Measurements from ENCODE around the gene TVP23C. TPM values are rescaled to one million over a fixed set of nuclear protein-coding genes. Genes with fewer than 3 reads are reported as not detected.
"Not testable (repeated sequence)": the region's sequence is repeated elsewhere in the genome, so short reads cannot be mapped to it uniquely, and the experiment has no call there.

TVP23C gene
- total RNA-seq, 2 experiments from 2014 or later = 8.1 to 8.2 TPM

- H3K4me1 Mint-ChIP-seq (ENCODE audit: low read depth); H3K27ac Mint-ChIP-seq; intact Hi-C loops (cut with micrococcal nuclease); H3K4me3 Mint-ChIP-seq; H3K36me3 Mint-ChIP-seq (ENCODE audit: low read depth); POLR2A ChIA-PET; H3K9me3 Mint-ChIP-seq; H3K27me3 Mint-ChIP-seq: not testable (repeated sequence)
- CTCF ChIA-PET = interaction anchor here (0.6 kb wide), 1 partner anchor 268 kb away, joined by 3 read pairs; no protein-coding TSS in a partner anchor
- TF ChIP-seq CTCF (IDR thresholded peaks at IDR 0.05) = peak; percentile 67
- DNase-seq (peak; percentile 12), ATAC-seq (peak; percentile 74)
Measured at GRCh38 chr17:15526292-15527218, 36.7 kb downstream of the TVP23C start.

- intact Hi-C loops (cut with micrococcal nuclease); H3K4me1 Mint-ChIP-seq (ENCODE audit: low read depth); DNase-seq; H3K27me3 Mint-ChIP-seq; H3K27ac Mint-ChIP-seq; H3K4me3 Mint-ChIP-seq; H3K9me3 Mint-ChIP-seq; H3K36me3 Mint-ChIP-seq (ENCODE audit: low read depth); ATAC-seq; POLR2A ChIA-PET: not testable (repeated sequence)
- CTCF ChIA-PET = interaction anchor here (0.6 kb wide), 1 partner anchor 267 kb away, joined by 3 read pairs; no protein-coding TSS in a partner anchor
Measured at GRCh38 chr17:15524990-15525985, 38.0 kb downstream of the TVP23C start.

GRCh38 chr17:15516150-15516549 lies 47.1 kb downstream of the TVP23C start:
- H3K27ac Mint-ChIP-seq = no peak overlapping the region
- ChIA-PET POLR2A (no interaction called here), CTCF (no interaction called here)
- intact Hi-C loops (cut with micrococcal nuclease) = no loop called here
- no peak for TF ChIP-seq CTCF (IDR thresholded peaks at IDR 0.05)
- no peak for DNase-seq
- no peak for ATAC-seq
- H3K4me3 Mint-ChIP-seq = no peak overlapping the region
- H3K27me3 Mint-ChIP-seq = no peaks in the 10 kb centered on the region
- H3K36me3 Mint-ChIP-seq (ENCODE audit: low read depth) = peaks cover 19% of the 10 kb centered on the region
- peaks cover under 1% of the 10 kb centered on the region for H3K4me1 Mint-ChIP-seq (ENCODE audit: low read depth)
- no peaks in the 10 kb centered on the region for H3K9me3 Mint-ChIP-seq

GRCh38 chr17:15514469-15514868 lies 48.8 kb downstream of the TVP23C start:
- DNase-seq (no peak), ATAC-seq (no peak)
- Mint-ChIP-seq H3K27me3 (no peaks in the 10 kb centered on the region), H3K4me3 (no peak overlapping the region), H3K27ac (no peak overlapping the region), H3K36me3 (ENCODE audit: low read depth) (peaks cover 19% of the 10 kb centered on the region), H3K4me1 (ENCODE audit: low read depth) (peaks cover 3% of the 10 kb centered on the region), H3K9me3 (no peaks in the 10 kb centered on the region)
- intact Hi-C loops (cut with micrococcal nuclease) = no loop called here
- ChIA-PET CTCF (interaction anchor here (2.4 kb wide), 1 partner anchor 11 kb away, joined by 10 read pairs; no protein-coding TSS in a partner anchor), POLR2A (no interaction called here)
- no peak for TF ChIP-seq CTCF (IDR thresholded peaks at IDR 0.05)

GRCh38 chr17:15513856-15514459 lies 49.3 kb downstream of the TVP23C start:
- CTCF ChIA-PET = interaction anchor here (2.4 kb wide), 1 partner anchor 11 kb away, joined by 10 read pairs; no protein-coding TSS in a partner anchor
- Mint-ChIP-seq H3K9me3 (no peaks in the 10 kb centered on the region), H3K27me3 (no peaks in the 10 kb centered on the region), H3K36me3 (ENCODE audit: low read depth) (peaks cover 17% of the 10 kb centered on the region), H3K4me3 (no peak overlapping the region), H3K4me1 (ENCODE audit: low read depth) (peaks cover 3% of the 10 kb centered on the region), H3K27ac (no peak overlapping the region)
- no peak for DNase-seq
- intact Hi-C loops (cut with micrococcal nuclease) = no loop called here
- no peak for ATAC-seq
- TF ChIP-seq CTCF (IDR thresholded peaks at IDR 0.05) = no peak
- POLR2A ChIA-PET = no interaction called here

Data from activated CD8-positive, alpha-beta T cell treated with anti-CD3 and anti-CD28 coated beads for 36 hours (primary cell).